Central memory CD8-positive, alpha-beta T cell (primary cell): Measurements from ENCODE around the gene SPOUT1.
"Not testable (repeated sequence)": the region's sequence is repeated elsewhere in the genome, so short reads cannot be mapped to it uniquely, and the experiment has no call there.

Experiments
- ATAC-seq: fragments of 150-1000 bp; cut with Tn5 transposase; replicated peaks from 2 replicates; pipeline ENCODE4 v1.10.0; 2022; ENCODE audit warnings: mild to moderate bottlenecking, moderate FRiP score, moderate number of reproducible peaks; ENCODE audit not compliant: poor library complexity, severe bottlenecking; ENCODE audit errors: extremely low read depth
- DNase-seq, 2 donors: peaks; one replicate each; pipeline ENCODE4 v3.0.0; 2021; ENCODE audit warnings: low spot score in 2 of 2
- H3K27ac Mint-ChIP-seq: one replicate; pipeline ENCODE4 v1.8.0; 2022; ENCODE audit warnings: low read depth, mild to moderate bottlenecking, moderate library complexity, mixed read lengths
- H3K27me3 Mint-ChIP-seq: one replicate; pipeline ENCODE4 v1.8.0; 2022; ENCODE audit warnings: mixed read lengths
- H3K36me3 Mint-ChIP-seq: one replicate; pipeline ENCODE4 v1.8.0; 2022; ENCODE audit warnings: mild to moderate bottlenecking, moderate library complexity, mixed read lengths; ENCODE audit not compliant: insufficient read depth
- H3K4me1 Mint-ChIP-seq: one replicate; pipeline ENCODE4 v1.8.0; 2022; ENCODE audit warnings: mixed read lengths
- H3K4me3 Mint-ChIP-seq: one replicate; pipeline ENCODE4 v1.8.0; 2022; ENCODE audit warnings: mild to moderate bottlenecking, moderate library complexity, mixed read lengths
- H3K9me3 Mint-ChIP-seq: one replicate; pipeline ENCODE4 v1.8.0; 2022; ENCODE audit warnings: mixed read lengths

Gene SPOUT1

GRCh38 chr9:128818839-128819715 lies 10.5 kb downstream of the SPOUT1 start:
- Mint-ChIP-seq H3K9me3 (no peaks in the 10 kb centered on the region), H3K36me3 (peaks cover 18% of the 10 kb centered on the region), H3K4me3 (peak overlapping the region; percentile 81), H3K27ac (no peak overlapping the region), H3K4me1 (peaks cover 24% of the 10 kb centered on the region), H3K27me3 (no peaks in the 10 kb centered on the region)
- ATAC-seq (peak; percentile 44), DNase-seq (peak in 1 of 2 donors; percentile 27)

DNA sequence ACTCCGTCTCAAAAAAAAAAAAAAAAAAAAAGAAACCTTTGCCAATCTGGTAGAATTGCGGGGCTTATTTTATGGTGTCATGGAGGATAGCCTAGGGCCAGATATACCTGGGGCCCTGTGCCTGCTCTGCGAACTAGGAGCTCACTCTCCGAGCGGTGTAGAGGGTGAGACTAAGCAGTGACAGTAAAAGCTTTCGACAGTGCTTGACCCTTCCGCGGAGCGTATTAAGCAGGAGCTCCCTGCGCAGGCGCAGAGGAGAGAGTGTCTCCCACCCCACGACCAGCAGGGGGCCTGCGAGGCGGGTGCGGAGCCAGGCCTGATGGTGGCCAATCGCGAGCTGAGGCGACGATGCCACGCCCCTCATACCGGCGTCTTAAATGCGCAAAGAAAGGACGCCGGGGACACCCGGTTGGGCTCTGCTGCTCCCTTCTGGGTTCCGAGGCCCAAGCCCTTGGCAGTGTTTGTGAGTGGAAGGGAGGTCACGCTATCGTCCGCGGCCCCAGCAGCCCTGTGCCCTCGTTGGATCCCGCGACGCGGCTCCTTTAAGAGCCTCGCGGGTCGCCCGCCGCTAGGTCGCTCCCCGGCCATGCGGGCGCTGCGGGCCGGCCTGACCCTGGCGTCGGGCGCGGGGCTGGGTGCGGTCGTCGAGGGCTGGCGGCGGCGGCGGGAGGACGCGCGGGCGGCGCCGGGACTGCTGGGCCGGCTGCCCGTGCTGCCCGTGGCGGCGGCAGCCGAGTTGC lies 11.3 kb downstream of the SPOUT1 start, which contains the start of gene ENDOG:
TSS of gene ENDOG (plus strand) at position 402 of the 740 bp plus-strand sequence. CDS start at position 587, 185 bp downstream.
- H3K27me3 Mint-ChIP-seq = no peaks in the 10 kb centered on the region
- no peaks in the 10 kb centered on the region for H3K9me3 Mint-ChIP-seq
- peaks cover 24% of the 10 kb centered on the region for H3K4me1 Mint-ChIP-seq
- peaks cover 15% of the 10 kb centered on the region for H3K36me3 Mint-ChIP-seq
- no peak within 1 kb of the TSS for H3K27ac Mint-ChIP-seq
- DNase-seq = peak; percentile 96 to 98
- ATAC-seq = peak; percentile 95
- H3K4me3 Mint-ChIP-seq = peak within 1 kb of the TSS; percentile 81

GRCh38 chr9:128810873-128811272 lies 18.7 kb downstream of the SPOUT1 start:
- ATAC-seq = no peak
- Mint-ChIP-seq H3K4me1 (no peaks in the 10 kb centered on the region), H3K27ac (no peak overlapping the region), H3K9me3 (no peaks in the 10 kb centered on the region), H3K36me3 (peaks cover 15% of the 10 kb centered on the region), H3K4me3 (no peak overlapping the region), H3K27me3 (no peaks in the 10 kb centered on the region)
- DNase-seq = no peak

GRCh38 chr9:128809831-128810230 lies 19.8 kb downstream of the SPOUT1 start:
- no peak overlapping the region for H3K4me3 Mint-ChIP-seq
- H3K9me3 Mint-ChIP-seq = no peaks in the 10 kb centered on the region
- no peaks in the 10 kb centered on the region for H3K4me1 Mint-ChIP-seq
- peaks cover 20% of the 10 kb centered on the region for H3K36me3 Mint-ChIP-seq
- H3K27ac Mint-ChIP-seq = no peak overlapping the region
- DNase-seq (no peak), ATAC-seq (no peak)
- no peaks in the 10 kb centered on the region for H3K27me3 Mint-ChIP-seq

GRCh38 chr9:128809036-128809599 lies 20.5 kb downstream of the SPOUT1 start:
- H3K9me3 Mint-ChIP-seq = no peaks in the 10 kb centered on the region
- no peak overlapping the region for H3K27ac Mint-ChIP-seq
- H3K4me3 Mint-ChIP-seq = no peak overlapping the region
- no peaks in the 10 kb centered on the region for H3K4me1 Mint-ChIP-seq
- no peak for ATAC-seq
- no peak for DNase-seq
- H3K27me3 Mint-ChIP-seq = no peaks in the 10 kb centered on the region
- peaks cover 23% of the 10 kb centered on the region for H3K36me3 Mint-ChIP-seq

DNA sequence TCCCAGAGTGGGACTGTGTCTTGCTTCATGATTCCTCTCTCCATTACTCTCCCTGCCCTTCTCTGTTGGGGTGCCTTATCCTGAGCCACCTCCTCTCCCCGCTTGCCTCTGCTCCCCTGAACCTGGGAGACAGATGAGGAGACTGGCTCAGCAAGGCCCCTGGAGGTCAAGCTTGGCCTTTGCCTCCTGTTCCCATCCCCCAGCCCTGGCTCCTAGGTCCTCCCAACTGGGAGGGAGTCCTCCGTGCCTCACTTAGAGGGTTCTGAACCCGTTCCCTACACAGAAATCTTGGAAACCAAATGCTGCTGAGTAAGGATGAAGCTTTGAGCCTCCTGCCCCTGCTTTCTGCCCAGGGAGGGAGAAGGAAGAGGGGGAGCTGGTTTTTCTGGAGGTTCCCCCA lies 21.1 kb downstream of the SPOUT1 start:
- Mint-ChIP-seq H3K27me3 (no peaks in the 10 kb centered on the region), H3K36me3 (peaks cover 28% of the 10 kb centered on the region), H3K4me3 (peak overlapping the region; percentile 16), H3K9me3 (no peaks in the 10 kb centered on the region), H3K4me1 (no peaks in the 10 kb centered on the region), H3K27ac (no peak overlapping the region)
- ATAC-seq (no peak), DNase-seq (no peak)

GRCh38 chr9:128807827-128808226 lies 21.8 kb downstream of the SPOUT1 start:
- ATAC-seq (no peak), DNase-seq (no peak)
- H3K4me3 Mint-ChIP-seq = no peak overlapping the region
- no peaks in the 10 kb centered on the region for H3K9me3 Mint-ChIP-seq
- no peak overlapping the region for H3K27ac Mint-ChIP-seq
- H3K36me3 Mint-ChIP-seq = peaks cover 35% of the 10 kb centered on the region
- no peaks in the 10 kb centered on the region for H3K4me1 Mint-ChIP-seq
- H3K27me3 Mint-ChIP-seq = no peaks in the 10 kb centered on the region

DNA sequence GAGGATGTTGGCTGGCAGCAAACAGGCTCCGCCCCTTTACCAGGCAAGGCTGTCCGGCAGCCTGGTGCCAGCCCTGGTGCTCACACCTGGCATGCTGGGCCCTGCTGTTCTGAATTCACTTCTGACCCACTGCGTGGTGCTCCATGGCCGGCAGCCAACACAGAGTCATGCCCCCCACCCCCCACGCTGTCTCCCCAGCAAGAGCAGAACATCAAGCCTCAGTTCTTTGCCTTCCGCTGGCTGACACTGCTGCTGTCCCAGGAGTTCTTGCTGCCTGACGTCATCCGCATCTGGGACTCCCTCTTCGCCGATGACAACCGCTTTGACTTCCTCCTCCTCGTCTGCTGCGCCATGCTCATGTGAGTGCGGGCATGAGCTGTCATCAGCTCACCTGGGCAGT lies 23.9 kb downstream of the SPOUT1 start:
- H3K27ac Mint-ChIP-seq = peak overlapping the region; percentile 65
- no peak for ATAC-seq
- H3K4me3 Mint-ChIP-seq = no peak overlapping the region
- DNase-seq = no peak
- H3K36me3 Mint-ChIP-seq = peaks cover 48% of the 10 kb centered on the region
- no peaks in the 10 kb centered on the region for H3K4me1 Mint-ChIP-seq
- H3K27me3 Mint-ChIP-seq = no peaks in the 10 kb centered on the region
- no peaks in the 10 kb centered on the region for H3K9me3 Mint-ChIP-seq

GRCh38 chr9:128802482-128802881 lies 27.1 kb downstream of the SPOUT1 start:
- no peak for ATAC-seq
- H3K36me3 Mint-ChIP-seq = peaks cover 62% of the 10 kb centered on the region
- H3K4me1 Mint-ChIP-seq = no peaks in the 10 kb centered on the region
- no peaks in the 10 kb centered on the region for H3K27me3 Mint-ChIP-seq
- no peak overlapping the region for H3K27ac Mint-ChIP-seq
- H3K9me3 Mint-ChIP-seq = no peaks in the 10 kb centered on the region
- DNase-seq = no peak
- H3K4me3 Mint-ChIP-seq = no peak overlapping the region

DNA sequence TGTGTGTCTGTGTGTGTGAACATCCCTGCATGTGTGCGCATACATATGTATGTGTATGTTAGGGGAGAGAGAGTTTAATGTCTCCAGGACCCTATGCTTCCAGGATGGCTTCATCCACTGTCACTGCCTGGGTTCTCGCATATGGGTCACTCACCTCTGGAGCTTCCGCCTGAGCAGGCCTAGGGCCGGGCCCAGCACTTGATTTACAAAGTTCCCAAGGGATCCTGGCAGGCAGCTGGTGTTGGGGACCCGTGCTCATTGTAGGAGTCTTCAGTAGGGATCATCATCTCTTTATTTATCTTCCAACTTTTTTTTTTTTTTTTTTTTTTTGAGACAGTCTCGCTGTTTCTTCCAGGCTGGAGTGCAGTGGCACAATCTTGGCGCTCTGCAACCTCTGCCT lies 29.5 kb downstream of the SPOUT1 start:
- DNase-seq (no peak), ATAC-seq (no peak)
- Mint-ChIP-seq H3K27ac (no peak overlapping the region), H3K4me1 (no peaks in the 10 kb centered on the region), H3K36me3 (peaks cover 66% of the 10 kb centered on the region), H3K27me3 (no peaks in the 10 kb centered on the region), H3K9me3 (no peaks in the 10 kb centered on the region), H3K4me3 (no peak overlapping the region)

DNA sequence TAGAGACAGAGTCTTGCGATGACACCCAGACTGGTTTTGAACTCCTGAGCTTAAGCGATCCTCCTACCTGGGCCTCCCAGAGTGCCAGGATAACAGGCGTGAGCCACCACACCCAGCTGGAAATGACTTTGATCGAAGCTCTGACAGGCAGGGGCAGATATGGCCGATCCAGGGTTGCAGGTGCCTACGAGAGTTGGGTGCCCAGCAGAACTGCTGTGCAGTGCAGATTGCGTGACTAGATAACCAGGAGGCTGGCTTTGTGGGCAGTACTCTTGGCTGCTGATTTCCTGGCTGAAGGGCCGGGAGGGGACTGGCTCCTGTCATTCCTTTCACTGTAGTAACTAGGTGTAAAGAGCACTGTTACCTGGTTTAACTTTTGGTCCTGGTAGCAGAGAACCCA lies 30.7 kb downstream of the SPOUT1 start:
- DNase-seq = no peak
- no peak for ATAC-seq
- H3K36me3 Mint-ChIP-seq = peaks cover 70% of the 10 kb centered on the region
- no peak overlapping the region for H3K4me3 Mint-ChIP-seq
- H3K9me3 Mint-ChIP-seq = no peaks in the 10 kb centered on the region
- no peak overlapping the region for H3K27ac Mint-ChIP-seq
- H3K4me1 Mint-ChIP-seq = peaks cover 2% of the 10 kb centered on the region
- H3K27me3 Mint-ChIP-seq = no peaks in the 10 kb centered on the region

DNA sequence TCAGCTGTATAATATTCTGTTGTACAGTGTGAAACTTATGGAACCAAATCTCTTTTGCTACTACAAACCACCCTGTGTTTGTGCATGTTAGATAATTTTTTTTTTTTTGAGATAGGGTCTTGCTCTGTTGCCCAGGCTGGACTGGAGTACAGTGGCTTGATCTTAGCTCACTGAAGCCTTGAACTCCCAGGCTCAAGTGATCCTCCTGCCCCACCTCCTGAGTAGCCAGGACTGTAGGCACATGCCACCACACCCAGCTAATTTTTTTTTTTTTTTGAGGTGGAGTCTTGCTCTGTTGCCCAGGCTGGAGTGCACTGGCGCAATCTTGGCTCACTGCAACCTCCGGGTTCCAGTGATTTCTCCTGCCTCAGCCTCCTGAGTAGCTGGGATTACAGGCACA lies 34.6 kb downstream of the SPOUT1 start:
- ATAC-seq, H3K9me3 Mint-ChIP-seq, H3K27me3 Mint-ChIP-seq, H3K4me3 Mint-ChIP-seq, DNase-seq, H3K27ac Mint-ChIP-seq: not testable (repeated sequence)
- Mint-ChIP-seq H3K36me3 (peaks cover 53% of the 10 kb centered on the region), H3K4me1 (peaks cover 11% of the 10 kb centered on the region)
